Calu3 (cell line): ENCODE results near the gene TJP3. TPM values are rescaled to one million over a fixed set of nuclear protein-coding genes. Genes with fewer than 3 reads are reported as not detected.

Experiments
- BruUV-seq: library from RNA; stranded (reverse); fragments of 400-500 nt; replicated peaks from 2 replicates; lab custom pipeline; 2021; lab: Mats Ljungman, UMichigan
- CTCF ChIA-PET: fragments of 300-600 bp; sonication (Branson Sonifier 250); formaldehyde crosslinking; loops from one replicate; lab custom pipeline; 2022; ENCODE audit warnings: antibody characterized with exemption; lab: Charles Lee
- DNase-seq: peaks from one replicate; pipeline ENCODE4 v3.0.0; 2022
- H3K27ac Mint-ChIP-seq: one replicate; pipeline ENCODE4 v1.8.0; 2022; ENCODE audit warnings: mixed read lengths; ENCODE audit not compliant: unreplicated experiment
- H3K27me3 Mint-ChIP-seq: one replicate; pipeline ENCODE4 v1.8.0; 2022; ENCODE audit warnings: mixed read lengths; ENCODE audit not compliant: unreplicated experiment
- H3K36me3 Mint-ChIP-seq: one replicate; pipeline ENCODE4 v1.8.0; 2022; ENCODE audit warnings: mild to moderate bottlenecking, moderate library complexity, mixed read lengths; ENCODE audit not compliant: insufficient read depth, unreplicated experiment
- H3K4me1 Mint-ChIP-seq: one replicate; pipeline ENCODE4 v1.8.0; 2022; ENCODE audit warnings: mild to moderate bottlenecking, low read depth, mixed read lengths; ENCODE audit not compliant: unreplicated experiment
- H3K4me3 Mint-ChIP-seq: one replicate; pipeline ENCODE4 v1.8.0; 2022; ENCODE audit warnings: mild to moderate bottlenecking, low read depth, moderate library complexity, mixed read lengths; ENCODE audit not compliant: unreplicated experiment
- H3K9me3 Mint-ChIP-seq: one replicate; pipeline ENCODE4 v1.8.0; 2022; ENCODE audit warnings: low read depth, mixed read lengths; ENCODE audit not compliant: unreplicated experiment
- intact Hi-C: fragments of 100-400 bp; cut with micrococcal nuclease; formaldehyde crosslinking; loops from one replicate; pipeline ENCODE4 v1.10.0; 2022; ENCODE audit not compliant: unreplicated experiment
- total RNA-seq: library from RNA; stranded (reverse); gene quantifications from 2 replicates; pipeline ENCODE4 v1.2.3, GENCODE V29; 2022
- TF ChIP-seq, protein P1 (sequence below): fragments of 200-600 bp; IDR thresholded peaks from one replicate; pipeline ENCODE4 v1.8.0; 2022; ENCODE audit warnings: antibody characterized with exemption; ENCODE audit not compliant: unreplicated experiment

Gene TJP3
- total RNA-seq, 1 experiment from 2014 or later, result 84.8 TPM

DNA sequence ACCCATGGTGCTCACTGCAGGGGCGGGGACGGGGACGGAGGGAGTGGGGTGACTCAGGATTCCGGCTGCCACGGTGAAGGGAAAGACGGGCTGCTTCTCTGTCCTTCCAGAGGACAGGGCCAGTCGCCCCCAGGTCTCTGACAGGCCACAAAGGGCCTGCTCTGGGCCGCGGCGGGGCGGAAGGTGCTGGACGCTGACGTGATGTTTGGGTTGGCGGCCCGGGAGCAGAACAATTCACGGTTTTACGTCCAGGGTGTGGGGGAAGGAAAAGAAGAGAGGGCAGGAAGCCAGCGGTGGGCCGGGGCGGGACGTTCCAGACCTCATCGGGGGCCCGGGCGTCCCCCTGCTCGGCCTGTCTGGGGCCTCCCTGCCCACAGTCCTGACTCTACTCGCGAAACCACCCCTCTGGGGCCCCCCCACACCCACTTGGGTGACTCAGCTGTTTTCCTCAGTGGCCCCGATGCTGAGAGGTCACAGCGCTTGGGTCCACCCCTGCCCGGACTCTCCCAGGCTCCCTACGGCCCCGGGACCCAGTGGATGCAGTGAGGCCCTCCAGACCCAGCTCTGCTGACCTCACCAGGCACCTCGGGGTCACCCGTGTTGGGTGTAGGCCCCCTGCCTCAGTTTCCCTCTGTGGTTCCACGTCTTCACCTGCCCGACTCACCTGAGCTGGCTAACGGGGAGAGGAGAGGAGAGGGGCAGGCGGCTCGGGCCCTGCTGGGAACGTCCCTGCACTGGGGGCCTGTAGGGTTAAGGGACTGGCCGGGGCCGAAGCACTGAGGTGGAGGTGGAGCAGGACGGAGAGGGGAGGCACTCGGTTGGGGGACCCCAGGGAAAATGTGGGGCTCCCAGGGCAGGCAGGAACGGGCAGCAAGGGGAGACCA lies 37.1 kb upstream of the TJP3 start:
- intact Hi-C loops, result no loop called here
- Mint-ChIP-seq H3K27ac (no peak overlapping the region), H3K4me1 (no peaks in the 10 kb centered on the region), H3K4me3 (no peak overlapping the region), H3K27me3 (no peaks in the 10 kb centered on the region), H3K36me3 (peaks cover 5% of the 10 kb centered on the region), H3K9me3 (no peaks in the 10 kb centered on the region)
- TF ChIP-seq, protein P1, sequence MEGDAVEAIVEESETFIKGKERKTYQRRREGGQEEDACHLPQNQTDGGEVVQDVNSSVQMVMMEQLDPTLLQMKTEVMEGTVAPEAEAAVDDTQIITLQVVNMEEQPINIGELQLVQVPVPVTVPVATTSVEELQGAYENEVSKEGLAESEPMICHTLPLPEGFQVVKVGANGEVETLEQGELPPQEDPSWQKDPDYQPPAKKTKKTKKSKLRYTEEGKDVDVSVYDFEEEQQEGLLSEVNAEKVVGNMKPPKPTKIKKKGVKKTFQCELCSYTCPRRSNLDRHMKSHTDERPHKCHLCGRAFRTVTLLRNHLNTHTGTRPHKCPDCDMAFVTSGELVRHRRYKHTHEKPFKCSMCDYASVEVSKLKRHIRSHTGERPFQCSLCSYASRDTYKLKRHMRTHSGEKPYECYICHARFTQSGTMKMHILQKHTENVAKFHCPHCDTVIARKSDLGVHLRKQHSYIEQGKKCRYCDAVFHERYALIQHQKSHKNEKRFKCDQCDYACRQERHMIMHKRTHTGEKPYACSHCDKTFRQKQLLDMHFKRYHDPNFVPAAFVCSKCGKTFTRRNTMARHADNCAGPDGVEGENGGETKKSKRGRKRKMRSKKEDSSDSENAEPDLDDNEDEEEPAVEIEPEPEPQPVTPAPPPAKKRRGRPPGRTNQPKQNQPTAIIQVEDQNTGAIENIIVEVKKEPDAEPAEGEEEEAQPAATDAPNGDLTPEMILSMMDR, result no peak
- BruUV-seq, result no TSS peak
- DNase-seq, result no peak
- CTCF ChIA-PET, result no interaction called here

DNA sequence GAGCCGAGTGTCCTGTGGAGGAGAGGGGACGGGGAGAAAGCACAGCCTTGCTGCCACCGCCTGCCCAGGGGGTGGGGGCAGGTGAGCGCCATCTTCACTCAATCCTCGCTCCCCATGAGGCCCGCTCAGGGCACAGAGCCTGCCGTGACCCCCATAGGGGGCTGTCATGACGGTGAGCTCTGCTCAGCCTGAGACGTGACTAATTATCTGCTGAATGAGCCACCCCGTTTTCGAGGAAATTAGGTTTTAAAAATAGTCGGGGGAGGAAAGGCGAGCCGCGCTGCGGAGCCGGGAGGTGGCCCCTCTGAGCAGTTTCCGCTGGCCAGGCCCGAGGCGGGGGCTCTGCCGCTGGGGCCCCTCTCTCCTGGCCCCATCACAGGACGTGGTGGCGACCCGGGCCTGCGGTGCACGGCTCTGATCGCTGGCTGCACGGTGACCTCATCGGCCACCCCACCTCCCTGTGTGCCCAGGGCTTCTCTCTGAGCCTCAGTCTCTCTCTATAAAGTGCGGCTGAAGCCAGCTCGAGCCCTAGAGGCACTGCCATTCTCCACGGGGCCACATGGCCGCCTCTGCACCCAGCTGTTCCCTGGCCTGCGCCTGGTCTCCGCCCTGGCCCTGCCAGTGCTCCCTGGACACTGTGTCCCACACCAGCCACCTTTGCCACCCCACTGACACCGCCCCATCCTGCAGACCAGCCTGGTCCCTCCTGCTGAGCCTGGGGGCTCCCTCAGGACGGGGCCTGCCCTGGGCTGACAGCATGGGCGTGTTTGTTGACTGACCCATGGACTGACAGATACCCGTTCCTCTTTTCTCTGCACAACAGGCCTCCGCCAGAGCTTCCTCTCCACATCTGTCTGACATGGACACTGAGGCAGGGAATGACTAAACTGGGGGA lies 36.3 kb upstream of the TJP3 start:
- no peak for DNase-seq
- Mint-ChIP-seq H3K27me3 (no peaks in the 10 kb centered on the region), H3K36me3 (peaks cover 5% of the 10 kb centered on the region), H3K27ac (no peak overlapping the region), H3K4me3 (no peak overlapping the region), H3K9me3 (no peaks in the 10 kb centered on the region), H3K4me1 (no peaks in the 10 kb centered on the region)
- CTCF ChIA-PET, result no interaction called here
- TF ChIP-seq, protein P1, result no peak
- BruUV-seq, result no TSS peak
- intact Hi-C loops, result no loop called here

DNA sequence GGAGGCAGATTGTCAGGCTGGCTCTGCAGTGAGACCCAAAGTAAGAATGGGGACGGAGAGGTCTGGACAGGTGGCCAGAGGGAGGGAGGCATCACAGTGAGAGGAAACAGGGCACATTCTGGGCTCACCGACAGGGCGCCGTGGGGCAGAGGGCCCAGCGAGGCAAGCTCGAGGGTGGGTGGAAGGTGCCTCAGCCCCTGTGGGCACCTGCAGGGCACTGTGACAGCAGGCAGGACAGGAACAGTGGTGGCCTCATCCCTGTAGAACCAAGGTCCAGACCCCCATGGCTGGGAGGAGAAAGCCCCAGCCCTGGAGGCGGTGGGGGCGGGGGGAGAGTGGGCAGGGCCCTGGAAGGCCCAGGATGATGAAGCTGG lies 35.6 kb upstream of the TJP3 start:
- Mint-ChIP-seq H3K4me3 (no peak overlapping the region), H3K36me3 (peaks cover 5% of the 10 kb centered on the region), H3K27ac (no peak overlapping the region), H3K4me1 (no peaks in the 10 kb centered on the region), H3K27me3 (no peaks in the 10 kb centered on the region), H3K9me3 (no peaks in the 10 kb centered on the region)
- TF ChIP-seq, protein P1, result no peak
- CTCF ChIA-PET, result no interaction called here
- BruUV-seq, result no TSS peak
- intact Hi-C loops, result no loop called here
- DNase-seq, result no peak

DNA sequence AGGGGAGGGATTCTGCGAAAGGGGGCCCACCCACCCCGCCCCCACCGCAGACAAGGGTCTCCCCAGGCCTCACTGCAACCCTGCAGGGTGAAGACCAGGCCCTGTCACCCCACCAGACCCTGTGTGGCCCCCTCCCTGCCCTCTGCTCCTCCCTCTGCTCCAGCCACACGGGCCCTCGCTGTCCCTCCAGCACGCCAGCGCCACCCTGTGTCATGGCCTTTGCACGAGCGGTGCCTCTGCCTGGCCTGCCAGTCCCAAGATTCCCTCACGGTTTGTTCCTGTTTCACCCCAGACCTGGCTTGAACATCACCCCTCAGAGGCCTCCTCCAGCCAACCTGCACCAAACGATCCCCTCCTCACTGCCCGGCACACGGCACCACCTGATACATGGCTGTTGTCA lies 35.2 kb upstream of the TJP3 start:
- Mint-ChIP-seq H3K4me1 (no peaks in the 10 kb centered on the region), H3K27ac (no peak overlapping the region), H3K4me3 (no peak overlapping the region), H3K36me3 (peaks cover 5% of the 10 kb centered on the region), H3K9me3 (no peaks in the 10 kb centered on the region), H3K27me3 (no peaks in the 10 kb centered on the region)
- intact Hi-C loops, result no loop called here
- BruUV-seq, result no TSS peak
- TF ChIP-seq, protein P1, result no peak
- CTCF ChIA-PET, result no interaction called here
- no peak for DNase-seq
